ENCODE results near the gene PRLHR.

DNA sequence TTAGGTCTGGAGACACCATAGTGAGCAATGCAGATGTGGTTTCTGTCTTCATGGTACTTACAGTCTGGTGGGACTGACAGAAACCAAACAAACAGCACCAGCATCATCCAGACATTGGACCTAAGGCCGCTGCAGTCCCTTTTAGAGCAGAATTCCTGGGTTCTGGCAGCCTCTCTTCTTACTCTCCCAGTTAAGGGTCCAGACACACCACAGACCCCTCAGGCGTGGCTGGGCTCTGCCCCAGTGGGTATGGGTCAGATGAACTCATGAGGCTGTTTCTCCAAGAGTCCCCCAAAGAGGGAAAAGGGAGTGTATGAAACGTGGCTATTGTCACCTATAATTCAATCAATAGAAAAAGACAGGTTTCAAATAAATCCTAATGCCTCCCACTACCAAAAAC lies 31.3 kb downstream of the PRLHR start:
- TF ChIP-seq, protein P1, sequence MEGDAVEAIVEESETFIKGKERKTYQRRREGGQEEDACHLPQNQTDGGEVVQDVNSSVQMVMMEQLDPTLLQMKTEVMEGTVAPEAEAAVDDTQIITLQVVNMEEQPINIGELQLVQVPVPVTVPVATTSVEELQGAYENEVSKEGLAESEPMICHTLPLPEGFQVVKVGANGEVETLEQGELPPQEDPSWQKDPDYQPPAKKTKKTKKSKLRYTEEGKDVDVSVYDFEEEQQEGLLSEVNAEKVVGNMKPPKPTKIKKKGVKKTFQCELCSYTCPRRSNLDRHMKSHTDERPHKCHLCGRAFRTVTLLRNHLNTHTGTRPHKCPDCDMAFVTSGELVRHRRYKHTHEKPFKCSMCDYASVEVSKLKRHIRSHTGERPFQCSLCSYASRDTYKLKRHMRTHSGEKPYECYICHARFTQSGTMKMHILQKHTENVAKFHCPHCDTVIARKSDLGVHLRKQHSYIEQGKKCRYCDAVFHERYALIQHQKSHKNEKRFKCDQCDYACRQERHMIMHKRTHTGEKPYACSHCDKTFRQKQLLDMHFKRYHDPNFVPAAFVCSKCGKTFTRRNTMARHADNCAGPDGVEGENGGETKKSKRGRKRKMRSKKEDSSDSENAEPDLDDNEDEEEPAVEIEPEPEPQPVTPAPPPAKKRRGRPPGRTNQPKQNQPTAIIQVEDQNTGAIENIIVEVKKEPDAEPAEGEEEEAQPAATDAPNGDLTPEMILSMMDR (conservative IDR thresholded peaks at IDR 0.05; ENCODE audit: low read depth, low read length), result no peak
- no peak for TF ChIP-seq EZH2 (IDR thresholded peaks at IDR 0.05; ENCODE audit: borderline replicate concordance, low read depth, low read length, poor library complexity, severe bottlenecking)

Measured in A673 (cell line).